GM19099 (cell line): Measurements from ENCODE around the gene VKORC1.
A peak's percentile ranks its signal among the peaks of the same experiment; 100 is the strongest.

Experiments
- POLR2A ChIP-seq: IDR thresholded peaks from 3 replicates; pipeline ENCODE4 v1.6.1; 2011; ENCODE audit warnings: low read depth; ENCODE audit not compliant: insufficient read length; ENCODE audit errors: extremely low read depth

The VKORC1 gene

GRCh38 chr16:31132303-31132979 is 37.8 kb upstream of the VKORC1 start:
- no peak for TF ChIP-seq POLR2A

- no peak for TF ChIP-seq POLR2A
Observed at GRCh38 chr16:31131841-31132271, 37.3 kb upstream of the VKORC1 start.

- TF ChIP-seq POLR2A = no peak
Observed at GRCh38 chr16:31131416-31131815, 36.8 kb upstream of the VKORC1 start.

GRCh38 chr16:31130899-31131298 is 36.3 kb upstream of the VKORC1 start:
- no peak for TF ChIP-seq POLR2A

- TF ChIP-seq POLR2A = no peak
Observed at GRCh38 chr16:31130336-31130891, 35.8 kb upstream of the VKORC1 start.

GRCh38 chr16:31129568-31130335 is 35.2 kb upstream of the VKORC1 start:
- TF ChIP-seq POLR2A = no peak

GRCh38 chr16:31128711-31129567 is 34.3 kb upstream of the VKORC1 start:
- no peak for TF ChIP-seq POLR2A

GRCh38 chr16:31127182-31127581 is 32.6 kb upstream of the VKORC1 start:
- TF ChIP-seq POLR2A = no peak

GRCh38 chr16:31125844-31126243 is 31.2 kb upstream of the VKORC1 start:
- TF ChIP-seq POLR2A = no peak

GRCh38 chr16:31120129-31120528 is 25.5 kb upstream of the VKORC1 start:
- TF ChIP-seq POLR2A = no peak

- no peak for TF ChIP-seq POLR2A
Observed at GRCh38 chr16:31118223-31119155, 23.9 kb upstream of the VKORC1 start.

- peak; percentile 92 for TF ChIP-seq POLR2A
Observed at GRCh38 chr16:31117384-31118222, 23.0 kb upstream of the VKORC1 start, which contains the start of gene KAT8. Gene KAT8, plus strand, starts transcription at chr16:31117664. Its CDS starts 18 bp downstream, at chr16:31117682.

- no peak for TF ChIP-seq POLR2A
Observed at GRCh38 chr16:31114468-31114867, 19.9 kb upstream of the VKORC1 start.
